Embryonic facial prominence (tissue), 1 donor: ENCODE measurements around the gene SLC26A8.
"Not testable (repeated sequence)": the region's sequence is repeated elsewhere in the genome, so short reads cannot be mapped to it uniquely, and the experiment has no call there.

Experiments
- DNase-seq: peaks from one replicate; pipeline ENCODE4 v3.0.0-alpha.2; 2016; ENCODE audit errors: extremely low spot score

The SLC26A8 gene

DNA sequence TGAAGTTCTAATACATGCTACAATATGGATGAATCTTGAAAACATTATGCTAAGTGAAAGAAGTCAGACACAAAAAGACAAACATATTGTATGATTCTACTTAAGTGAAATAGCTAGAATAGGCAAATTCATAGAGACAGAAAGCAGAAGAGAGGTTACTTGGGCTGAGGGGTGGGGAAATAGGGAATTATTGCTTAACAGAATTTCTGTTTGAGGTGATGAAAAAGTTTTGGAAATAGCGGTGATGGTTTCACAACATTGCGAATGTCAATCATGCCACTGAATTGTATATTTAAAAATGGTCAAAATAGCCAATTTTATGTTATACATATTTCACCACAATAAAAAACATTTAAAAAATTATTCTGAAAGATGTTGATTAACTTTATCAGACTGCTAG lies 6.1 kb downstream of the SLC26A8 start:
- no peak for DNase-seq

DNA sequence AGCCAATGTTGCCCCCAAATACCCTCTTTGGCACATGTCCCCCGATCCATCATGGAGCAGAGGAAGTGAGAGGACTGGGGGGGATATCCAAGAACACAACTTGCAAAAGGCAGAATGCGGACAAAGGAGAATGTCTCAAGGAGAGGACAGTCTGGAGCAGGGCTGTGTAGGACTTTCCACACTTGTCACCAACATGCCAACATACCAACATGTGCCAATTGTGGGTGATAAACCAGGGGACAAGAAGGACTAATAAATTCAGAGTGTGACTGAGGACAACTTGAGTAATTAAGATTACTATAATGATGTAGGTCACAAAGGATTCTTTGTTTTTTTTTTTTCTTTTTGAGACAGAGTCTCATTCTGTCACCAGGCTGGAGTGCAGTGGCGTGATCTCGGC lies 8.8 kb downstream of the SLC26A8 start:
- DNase-seq: no peak

DNA sequence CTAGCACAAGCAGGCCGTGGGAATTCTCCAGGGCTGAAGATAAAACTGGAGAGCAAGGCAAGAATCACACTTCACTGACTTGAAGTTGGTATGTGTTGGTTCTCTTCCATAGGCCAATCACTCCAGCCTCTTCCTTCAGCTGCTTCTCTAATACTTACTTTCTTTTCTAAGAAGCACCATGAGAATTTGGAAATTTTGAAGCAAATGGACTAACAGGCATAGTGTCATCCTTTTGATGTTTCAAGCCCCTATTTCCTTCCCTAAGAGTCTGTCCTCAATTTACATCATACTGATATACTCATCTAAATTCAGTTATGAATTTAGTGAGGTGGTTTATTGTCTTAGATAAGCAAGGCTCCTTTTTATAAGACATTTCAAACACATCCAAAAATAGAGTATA lies 24.0 kb downstream of the SLC26A8 start:
- DNase-seq: no peak

DNA sequence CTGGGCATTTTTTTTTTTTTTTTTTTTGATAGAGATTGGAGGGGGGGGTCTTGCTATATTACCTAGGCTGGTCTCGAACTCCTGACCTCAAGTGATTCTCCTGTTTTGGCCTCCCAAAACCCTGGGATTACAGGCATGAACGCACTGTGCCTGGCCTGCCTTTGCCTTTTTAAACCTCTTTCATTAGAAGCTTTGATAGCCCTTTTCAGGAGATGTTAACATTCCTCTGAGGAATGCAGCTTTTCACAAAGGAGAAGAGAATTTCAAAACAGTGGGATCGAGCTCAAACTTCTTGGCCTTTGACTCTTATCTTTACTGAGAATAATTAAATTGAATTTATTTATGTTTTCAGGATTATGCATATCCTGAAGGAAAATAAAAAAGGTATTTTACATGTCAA lies 31.3 kb downstream of the SLC26A8 start:
- no peak for DNase-seq

DNA sequence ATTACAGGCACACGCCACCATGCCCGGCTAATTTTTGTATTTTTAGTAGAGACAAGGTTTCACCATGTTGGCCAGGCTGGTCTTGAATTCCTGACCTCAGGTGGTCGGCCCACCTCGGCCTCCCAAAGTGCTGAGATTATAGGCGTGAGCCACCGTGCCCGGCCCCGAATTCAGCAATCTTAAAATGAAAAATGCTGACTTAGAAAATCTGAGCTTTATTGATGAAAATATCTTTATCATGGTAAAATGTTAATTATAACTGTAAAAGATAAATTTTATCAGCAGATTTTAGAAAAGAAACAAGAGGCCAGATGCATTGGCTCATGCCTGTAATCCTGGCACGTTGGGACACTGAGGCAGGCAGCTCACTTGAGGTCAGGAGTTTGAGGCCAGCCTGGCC lies 36.4 kb downstream of the SLC26A8 start:
- DNase-seq: not testable (repeated sequence)

DNA sequence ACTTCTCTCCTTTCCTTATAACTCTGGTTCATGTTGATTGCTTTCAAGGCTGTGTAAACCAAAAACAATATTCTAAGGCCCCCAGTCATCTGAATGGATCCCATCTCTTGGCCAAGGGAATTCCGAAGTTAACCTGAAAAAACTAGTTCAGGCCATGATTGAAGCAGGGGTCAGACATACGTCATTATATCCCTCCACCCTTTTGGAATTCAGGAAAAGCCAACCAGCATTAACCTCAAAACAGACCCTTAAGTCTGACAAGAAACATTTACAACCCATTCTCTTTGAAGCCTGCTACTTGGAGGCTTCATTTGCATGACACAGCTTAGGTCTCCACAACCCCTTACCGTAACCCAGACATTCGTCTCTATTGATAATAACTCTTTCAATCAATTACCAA lies 39.7 kb downstream of the SLC26A8 start:
- DNase-seq: no peak

DNA sequence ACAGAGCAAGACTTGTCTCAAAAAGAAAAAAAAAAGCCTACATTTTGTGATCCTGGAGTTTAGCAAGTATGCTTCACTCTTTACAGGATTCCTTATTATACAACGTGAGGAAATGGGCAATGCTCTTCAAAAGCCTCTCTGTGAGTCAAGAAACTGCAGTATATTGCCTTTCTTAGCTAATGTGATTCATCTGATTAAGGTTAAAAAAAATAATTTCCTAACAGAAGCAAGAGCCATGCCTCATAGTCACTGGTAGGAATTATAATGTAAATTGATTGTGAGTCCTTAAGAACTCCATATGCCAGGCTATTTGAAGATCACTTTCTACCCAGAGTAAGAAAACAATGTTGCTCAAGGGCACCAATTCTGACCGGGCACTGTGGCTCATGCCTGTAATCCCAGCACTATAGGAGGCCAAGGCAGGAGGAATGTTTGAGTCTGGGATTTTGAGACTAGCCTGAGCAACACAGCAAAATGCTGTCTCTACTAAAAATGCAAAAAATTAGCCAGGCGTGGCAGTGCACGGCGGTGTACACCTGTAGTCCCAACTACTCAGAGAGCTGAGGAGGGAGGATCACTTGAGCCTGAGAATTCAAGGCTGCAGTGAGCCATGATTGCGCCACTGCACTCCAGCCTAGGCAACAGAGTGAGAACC lies 43.3 kb downstream of the SLC26A8 start:
- DNase-seq: no peak

DNA sequence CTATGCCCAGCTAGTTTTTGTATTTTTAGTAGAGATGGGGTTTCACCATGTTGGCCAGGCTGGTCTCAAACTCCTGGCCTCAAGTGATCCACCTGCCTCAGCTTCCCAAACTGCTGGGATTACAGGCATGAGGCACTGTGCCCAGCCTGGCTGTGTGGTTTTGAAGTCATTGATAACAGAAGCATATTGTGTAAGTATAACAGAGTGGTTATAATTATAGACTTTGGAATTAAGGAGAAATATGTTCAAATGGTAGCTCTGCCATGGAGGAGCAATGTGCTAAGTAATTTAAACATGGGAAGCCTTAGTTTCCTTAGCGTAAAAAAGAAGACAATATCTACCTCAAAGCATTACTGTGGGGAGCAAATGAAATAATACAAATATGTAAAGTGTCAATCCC lies 44.3 kb downstream of the SLC26A8 start:
- DNase-seq: not testable (repeated sequence)

DNA sequence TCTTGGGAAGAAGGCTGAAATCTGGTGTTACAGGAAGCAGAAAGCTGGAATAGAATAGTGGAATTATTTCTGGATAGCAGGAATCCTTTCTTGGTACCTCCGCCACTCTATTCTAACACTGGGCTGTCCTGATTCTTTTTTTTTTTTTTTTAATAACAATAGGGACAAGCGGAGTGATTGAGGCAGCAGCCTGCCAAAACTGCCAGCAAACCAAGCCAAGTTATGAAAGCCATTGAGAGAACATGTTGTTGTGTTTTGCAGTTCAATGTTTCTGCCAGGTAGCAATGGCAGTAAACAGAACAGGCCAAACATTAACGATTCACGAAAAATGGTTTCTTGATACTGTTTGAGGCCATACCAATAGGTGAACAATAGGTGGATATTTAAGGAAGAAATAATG lies 47.1 kb downstream of the SLC26A8 start:
- DNase-seq: no peak

DNA sequence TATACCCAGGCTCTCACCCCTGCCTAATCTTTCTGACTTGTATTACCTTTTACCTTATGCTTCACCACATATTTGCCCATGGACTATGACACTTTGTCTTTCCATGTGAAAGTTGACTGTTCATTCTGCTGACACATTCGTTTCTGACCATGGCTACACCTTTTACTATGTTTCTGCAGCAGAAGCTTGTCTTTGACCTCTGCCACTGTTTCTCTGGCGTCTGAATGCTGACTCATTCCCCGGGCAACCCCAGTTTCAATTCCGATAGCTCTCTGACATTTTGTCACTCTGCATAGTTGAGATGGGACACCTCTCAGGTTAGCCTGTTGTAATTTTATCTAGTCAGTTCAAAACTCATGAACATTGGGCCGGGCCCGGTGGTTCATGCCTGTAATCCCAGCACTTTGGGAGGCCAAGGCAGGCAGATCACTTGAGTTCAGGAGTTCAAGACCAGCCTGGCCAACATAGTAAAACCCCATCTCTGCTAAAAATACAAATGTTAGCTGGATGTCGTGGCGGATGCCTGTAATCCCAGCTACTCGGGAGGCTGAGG lies 50.7 kb downstream of the SLC26A8 start:
- DNase-seq: no peak

DNA sequence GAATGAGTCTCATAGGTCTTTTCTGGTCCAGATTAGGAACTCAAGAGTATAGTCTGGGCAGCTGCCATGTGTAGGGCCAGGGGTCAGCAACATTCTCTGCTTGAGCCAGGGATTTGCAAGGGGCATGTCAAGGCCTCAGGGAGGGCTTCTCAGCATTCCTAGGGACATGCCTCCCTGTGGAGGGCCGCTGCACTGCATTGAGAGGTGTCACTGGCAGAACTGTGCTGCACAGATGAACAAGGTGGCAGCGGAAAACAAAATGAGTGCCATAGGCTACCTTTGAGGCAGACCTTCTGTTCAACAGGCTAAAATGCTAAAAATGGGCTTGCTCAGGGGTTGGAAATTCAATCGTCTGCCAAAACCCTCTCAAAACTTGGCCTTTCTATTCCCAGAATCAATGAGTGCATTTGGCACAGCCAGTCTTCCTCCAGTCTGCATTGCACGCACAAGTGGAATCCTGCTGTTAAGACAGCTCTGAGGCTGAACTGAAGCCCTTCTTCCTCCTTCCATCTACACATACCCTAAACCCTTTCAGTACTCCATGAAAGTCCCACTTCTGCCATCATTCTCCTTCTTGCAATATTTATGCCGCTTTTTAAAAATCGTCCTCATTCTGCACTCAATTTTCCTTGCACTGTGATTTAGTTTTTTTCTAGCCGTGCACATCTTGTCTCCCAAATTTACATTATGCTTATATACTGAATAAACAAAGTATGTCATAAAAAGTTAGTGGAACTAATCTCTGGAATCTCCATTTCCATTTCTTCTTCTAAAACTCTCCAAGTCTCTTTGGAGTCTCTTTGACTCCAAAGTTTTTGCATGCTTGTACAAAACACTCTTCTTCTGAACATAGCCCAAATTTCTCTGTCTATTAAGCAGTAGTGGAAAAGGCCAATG lies 51.7 kb downstream of the SLC26A8 start:
- no peak for DNase-seq

DNA sequence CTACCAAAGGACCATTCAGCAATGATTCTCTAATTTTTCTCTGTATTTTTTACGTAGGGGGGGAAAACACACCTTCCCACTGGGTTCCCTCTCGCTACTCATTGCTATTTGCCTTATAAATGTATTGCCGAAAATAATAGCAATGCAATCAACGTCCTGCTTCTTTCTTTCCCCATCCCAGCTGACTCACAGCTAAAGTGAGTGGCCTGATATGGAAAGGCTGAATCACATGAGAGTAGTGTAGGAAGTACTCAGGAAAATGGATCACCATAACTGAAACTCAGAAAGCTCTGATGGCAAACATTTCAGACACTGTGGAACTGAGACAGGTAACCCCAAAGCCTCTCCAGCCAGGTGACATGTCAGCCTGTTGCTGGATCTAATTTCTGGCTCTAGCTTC lies 54.3 kb downstream of the SLC26A8 start:
- DNase-seq: no peak

DNA sequence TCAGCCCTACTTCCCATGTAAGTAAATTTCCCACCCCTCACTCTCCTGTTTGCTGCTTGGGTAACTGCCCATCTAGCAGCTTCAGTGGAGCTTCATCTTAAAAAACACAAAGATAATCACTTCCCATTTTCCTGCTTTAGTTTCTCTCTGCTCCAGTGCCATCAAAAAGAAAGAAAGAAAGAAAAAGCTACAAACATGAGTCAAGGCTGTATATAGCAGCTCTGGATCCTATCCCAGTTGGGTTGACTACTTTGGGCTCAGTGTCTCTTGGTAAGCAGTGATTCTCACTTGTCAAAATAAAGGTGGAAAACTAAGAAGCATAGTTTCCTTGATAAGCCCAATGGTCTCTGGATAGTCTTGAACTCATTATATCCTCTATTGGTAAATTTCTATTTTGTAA lies 54.8 kb downstream of the SLC26A8 start:
- DNase-seq: no peak

DNA sequence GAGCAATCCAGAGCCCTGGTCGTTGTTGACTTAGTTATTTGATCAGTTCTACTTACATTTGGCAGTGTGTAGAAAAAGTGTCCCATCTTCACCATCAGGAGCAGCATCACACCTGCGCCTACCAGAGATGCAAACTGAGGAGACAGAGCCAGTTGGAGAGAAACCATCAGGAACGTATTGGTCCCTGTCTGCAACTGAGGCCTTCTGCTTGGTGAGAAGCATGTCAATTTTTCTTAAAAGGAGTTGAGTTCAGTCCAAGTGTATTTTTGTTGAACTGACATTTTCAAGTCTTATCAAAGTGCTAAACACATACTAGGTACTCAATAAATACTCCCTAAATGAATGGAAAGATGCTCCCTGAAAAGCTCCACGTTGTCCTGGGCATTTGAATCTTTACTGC lies 55.6 kb downstream of the SLC26A8 start:
- DNase-seq: no peak

DNA sequence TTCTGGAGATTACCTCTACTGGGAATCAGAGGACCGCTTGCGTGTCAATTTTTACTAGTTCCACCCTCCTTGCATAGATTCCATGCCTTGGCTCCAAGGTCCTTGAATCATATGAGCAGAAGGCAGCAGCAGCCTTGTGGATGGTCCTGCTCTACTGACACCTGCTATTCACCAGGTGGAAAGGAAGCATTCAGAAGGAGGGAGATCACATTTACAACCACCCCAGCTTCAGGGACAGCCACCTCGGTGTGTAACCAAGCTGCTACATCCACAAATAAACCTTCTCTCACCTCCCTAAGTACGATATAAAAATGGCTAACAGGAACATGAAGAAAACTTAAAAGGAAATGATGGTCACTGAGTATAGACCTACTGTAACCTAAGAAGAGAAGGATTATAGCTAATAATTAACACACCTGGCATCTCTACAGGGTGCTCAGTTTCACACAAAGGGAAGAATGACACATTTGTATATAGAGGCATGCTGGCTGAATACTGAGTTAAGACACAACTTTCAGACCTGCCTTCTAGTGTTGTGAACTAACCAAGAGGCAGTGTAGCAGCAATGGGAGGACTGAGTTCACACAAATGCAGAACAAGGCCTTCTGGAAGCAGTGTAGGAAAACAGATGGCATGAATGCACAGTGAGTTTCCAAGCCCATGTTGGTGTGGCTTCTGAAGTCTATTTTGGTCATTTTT lies 57.2 kb downstream of the SLC26A8 start:
- no peak for DNase-seq

DNA sequence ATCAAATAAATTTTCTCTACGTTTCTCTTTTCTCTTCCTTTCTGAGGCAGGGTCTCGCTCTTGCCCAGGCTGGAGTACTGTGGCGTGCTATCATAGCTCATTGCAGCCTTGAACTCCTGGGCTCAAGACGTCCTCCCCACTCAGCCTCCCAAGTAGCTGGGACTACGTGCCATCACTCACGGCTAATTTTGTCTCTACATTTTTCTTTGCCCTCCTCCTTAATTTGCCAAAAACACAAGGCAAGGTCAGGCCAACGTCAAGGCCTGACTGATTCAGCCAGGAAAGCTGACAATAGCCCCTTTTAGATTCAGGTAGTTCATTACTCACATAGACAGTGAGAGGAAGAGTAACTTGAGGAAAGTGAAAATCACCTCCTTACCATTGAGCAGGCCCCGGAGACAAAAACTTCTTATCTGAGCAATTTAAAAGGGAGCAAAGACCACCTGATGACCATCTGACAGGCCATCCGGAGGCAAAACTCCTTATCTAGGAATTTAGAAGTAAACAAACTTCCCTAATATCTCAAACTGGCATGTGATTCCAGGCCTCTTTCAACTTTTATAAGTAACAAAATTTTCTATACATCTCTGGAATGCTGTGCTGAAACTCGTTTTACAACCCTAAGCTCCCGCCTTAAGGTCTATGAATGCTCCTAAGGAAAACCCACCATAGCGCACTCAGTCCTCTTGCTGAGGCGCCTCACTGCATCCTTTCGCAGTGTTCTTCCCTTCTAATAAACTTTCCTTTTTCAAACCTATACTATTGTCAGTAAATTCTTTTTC lies 61.5 kb downstream of the SLC26A8 start:
- no peak for DNase-seq

DNA sequence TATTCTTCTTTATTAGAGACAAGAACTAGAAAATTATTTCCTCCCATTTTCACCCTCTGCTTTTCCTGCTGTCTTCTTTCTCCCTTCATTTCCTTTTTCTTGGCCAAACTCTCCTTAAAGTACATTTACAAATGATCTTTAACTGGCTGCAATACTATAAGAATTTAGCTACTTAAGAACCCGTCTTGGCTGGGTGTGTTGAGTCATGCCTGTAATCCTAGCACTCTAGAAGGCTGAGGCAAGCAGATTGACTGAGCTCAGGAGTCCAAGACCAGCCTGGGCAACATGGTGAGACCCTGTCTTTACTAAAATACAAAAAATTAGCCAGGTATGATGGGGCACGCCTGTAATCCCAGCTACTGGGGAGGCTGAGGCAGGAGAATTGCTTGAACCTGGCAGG lies 64.3 kb downstream of the SLC26A8 start:
- no peak for DNase-seq

DNA sequence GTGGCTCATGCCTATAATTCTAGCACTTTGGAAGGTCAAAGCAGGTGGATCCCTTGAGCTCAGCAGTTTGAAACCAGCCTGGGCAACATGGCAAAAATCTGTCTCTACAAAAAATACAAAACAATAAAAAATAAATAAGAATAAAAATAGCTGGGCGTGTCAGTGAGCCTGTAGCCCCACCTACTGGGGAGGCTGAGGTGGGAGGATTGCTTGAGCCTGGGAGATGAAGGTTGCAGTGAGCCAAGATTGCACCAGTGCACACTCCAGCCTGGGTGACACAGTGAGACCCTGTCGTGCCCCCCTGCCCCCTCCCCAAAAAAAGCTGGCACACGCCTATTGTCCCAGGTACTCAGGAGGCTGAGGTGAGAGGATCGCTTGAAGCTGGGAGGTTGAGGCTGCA lies 68.5 kb downstream of the SLC26A8 start:
- no peak for DNase-seq

DNA sequence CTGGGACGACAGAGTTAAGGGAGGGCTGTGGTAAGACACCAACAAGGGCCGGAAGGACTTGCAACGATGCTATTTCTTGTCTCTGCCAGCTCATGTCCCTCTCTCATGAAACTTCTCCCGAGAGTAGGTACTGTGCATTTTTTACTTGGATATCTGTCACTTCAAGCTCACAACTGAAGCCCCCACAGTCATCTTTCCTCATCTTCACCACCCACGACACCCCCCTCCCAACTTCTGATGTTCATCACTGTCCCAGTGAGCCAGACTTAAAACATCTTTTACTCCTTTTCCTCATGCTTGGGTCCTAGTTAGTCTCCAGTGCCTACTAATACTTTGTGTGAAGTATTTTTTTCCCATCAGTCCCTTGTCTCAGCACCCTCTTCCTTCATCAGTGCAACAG lies 68.9 kb downstream of the SLC26A8 start:
- no peak for DNase-seq

DNA sequence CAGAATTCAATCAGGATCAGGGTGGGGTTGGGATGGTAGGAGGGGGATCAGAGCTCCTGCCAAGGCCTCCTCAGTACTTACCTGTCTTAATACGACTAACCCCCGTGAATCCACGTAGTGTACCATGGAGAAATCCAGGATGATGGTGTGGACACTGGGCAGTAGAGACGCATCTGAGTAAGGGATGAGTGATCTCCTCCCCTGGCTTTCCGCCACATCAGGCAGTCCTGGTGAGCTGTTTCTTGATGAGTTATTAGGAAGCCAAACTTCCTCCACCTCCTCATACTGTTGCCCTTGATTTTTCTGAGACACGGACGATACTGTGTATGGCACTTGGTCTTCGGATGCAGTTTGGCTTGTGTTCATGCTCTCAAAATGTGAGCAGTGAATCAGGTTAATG lies 69.4 kb downstream of the SLC26A8 start:
- DNase-seq: no peak

DNA sequence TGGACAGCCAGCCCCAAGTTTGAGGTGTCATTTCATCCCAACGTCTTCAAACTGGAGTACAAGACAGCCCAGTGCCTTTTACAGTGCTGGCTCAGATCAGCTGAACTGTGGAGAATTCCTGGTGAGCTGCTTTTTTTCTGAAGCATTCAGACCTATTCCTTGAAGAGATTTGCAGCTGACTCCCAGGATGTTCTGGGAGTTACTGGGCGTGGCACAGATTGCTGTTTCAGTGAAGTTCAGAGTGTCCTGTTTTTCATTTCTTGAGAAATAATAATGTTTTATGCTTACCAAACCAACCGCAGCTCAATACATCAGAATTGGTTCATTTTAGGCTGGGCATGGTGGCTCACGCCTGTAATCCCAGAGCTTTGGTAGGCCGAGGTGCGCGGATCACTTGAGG lies 70.1 kb downstream of the SLC26A8 start:
- no peak for DNase-seq

DNA sequence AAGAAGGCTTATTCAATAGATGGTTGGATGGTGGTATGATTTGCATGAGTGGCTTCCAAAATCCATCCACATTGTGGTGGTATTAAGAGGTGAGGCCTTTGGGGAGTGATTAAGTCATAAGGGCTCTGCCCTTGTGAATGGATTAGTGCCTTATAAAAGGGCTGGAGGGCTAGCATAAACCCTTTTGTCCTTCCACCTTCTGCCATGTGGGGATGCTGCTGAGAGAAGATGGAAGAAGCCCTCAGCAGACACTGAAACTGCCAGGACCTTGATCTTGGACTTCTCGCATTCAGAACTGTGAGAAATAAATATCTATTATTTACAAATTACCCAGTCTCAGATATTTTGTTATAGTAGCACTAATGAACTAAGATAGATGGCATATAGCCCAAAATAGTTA lies 75.7 kb downstream of the SLC26A8 start:
- no peak for DNase-seq
